ENCODE measurements around the gene GUCY2F.

DNA sequence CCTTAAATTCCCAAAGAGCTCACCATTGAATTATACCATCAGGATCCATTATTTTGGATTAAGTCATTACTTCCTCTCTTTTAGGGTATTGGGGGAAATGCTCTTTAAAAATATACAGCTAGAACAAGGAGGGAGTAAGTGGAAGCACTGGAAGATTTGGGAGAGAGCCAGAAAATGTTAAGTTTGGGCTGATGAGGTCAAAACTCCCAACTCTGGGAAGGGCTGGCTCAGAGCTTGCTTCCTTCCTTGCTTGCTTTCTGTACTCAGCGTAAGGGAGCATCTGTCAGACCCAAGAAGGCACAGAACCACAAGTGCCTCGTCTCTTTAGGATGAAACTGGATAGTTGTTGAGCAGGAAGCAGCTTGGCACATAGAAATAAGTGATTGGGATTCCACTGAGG is 138.2 kb downstream of the GUCY2F start:
- TF ChIP-seq, protein P1, sequence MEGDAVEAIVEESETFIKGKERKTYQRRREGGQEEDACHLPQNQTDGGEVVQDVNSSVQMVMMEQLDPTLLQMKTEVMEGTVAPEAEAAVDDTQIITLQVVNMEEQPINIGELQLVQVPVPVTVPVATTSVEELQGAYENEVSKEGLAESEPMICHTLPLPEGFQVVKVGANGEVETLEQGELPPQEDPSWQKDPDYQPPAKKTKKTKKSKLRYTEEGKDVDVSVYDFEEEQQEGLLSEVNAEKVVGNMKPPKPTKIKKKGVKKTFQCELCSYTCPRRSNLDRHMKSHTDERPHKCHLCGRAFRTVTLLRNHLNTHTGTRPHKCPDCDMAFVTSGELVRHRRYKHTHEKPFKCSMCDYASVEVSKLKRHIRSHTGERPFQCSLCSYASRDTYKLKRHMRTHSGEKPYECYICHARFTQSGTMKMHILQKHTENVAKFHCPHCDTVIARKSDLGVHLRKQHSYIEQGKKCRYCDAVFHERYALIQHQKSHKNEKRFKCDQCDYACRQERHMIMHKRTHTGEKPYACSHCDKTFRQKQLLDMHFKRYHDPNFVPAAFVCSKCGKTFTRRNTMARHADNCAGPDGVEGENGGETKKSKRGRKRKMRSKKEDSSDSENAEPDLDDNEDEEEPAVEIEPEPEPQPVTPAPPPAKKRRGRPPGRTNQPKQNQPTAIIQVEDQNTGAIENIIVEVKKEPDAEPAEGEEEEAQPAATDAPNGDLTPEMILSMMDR (IDR thresholded peaks at IDR 0.05), result no peak
- TF ChIP-seq POLR2AphosphoS5 (IDR thresholded peaks at IDR 0.05) (no peak), POLR2A (IDR thresholded peaks at IDR 0.05) (no peak)

Measured in gastroesophageal sphincter (tissue), 3 donors.